OCI-LY1 (cell line): Measurements from ENCODE around the gene BIVM.

Experiments used
- CTCF ChIP-seq: fragments of 200-600 bp; sonication (generic), shearing (Covaris generic); IDR thresholded peaks from 2 replicates; pipeline ENCODE4 v1.5.1; 2017; ENCODE audit warnings: mild to moderate bottlenecking, antibody characterized with exemption, low read length, moderate library complexity, mixed read lengths
- EZH2 ChIP-seq: fragments of 200-600 bp; sonication (generic), shearing (Covaris generic); IDR thresholded peaks from 2 replicates; pipeline ENCODE4 v1.8.0; 2017; ENCODE audit warnings: borderline replicate concordance, mixed run types, mild to moderate bottlenecking, antibody characterized with exemption, low read length, moderate library complexity, mixed read lengths

DNA sequence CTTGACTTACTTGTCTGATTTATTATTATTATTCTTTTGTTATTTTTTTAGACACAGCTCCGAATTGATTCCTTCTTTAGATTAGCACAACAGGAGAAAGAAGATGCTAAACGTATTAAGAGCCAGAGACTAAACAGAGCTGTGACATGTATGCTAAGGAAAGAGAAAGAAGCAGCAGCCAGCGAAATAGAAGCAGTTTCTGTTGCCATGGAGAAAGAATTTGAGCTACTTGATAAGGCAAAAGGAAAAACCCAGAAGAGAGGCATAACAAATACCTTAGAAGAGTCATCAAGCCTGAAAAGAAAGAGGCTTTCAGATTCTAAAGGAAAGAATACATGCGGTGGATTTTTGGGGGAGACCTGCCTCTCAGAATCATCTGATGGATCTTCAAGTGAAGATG, 76.3 kb downstream of the BIVM start:
- TF ChIP-seq CTCF: no peak
- TF ChIP-seq EZH2: no peak
